H1 (cell line): Measurements from ENCODE around the gene RBBP9.

ENCODE experiments used
- CEBPB ChIP-seq: IDR thresholded peaks from 2 replicates; pipeline ENCODE4 v1.6.1; 2012; ENCODE audit warnings: low read depth, low read length
- CTCF ChIP-seq, 3 experiments: IDR thresholded peaks; 1 replicate in 2 of 3; 2 replicates in 1 of 3; pipeline versions ENCODE4 v1.5.1 to v1.6.1; 2011; ENCODE audit warnings: low read length in 3 of 3, mild to moderate bottlenecking in 3 of 3, inconsistent platforms in 2 of 3, low read depth in 1 of 3, moderate library complexity in 1 of 3; ENCODE audit not compliant: insufficient read depth in 1 of 3; ENCODE audit errors: control extremely low read depth in 1 of 3
- EZH2 ChIP-seq: fragments of 200-600 bp; sonication (generic); IDR thresholded peaks from 2 replicates; pipeline ENCODE4 v1.7.1; 2012; ENCODE audit warnings: low read depth, mild to moderate bottlenecking, moderate library complexity, low read length, inconsistent platforms; ENCODE audit not compliant: severe bottlenecking
- MAFK ChIP-seq: IDR thresholded peaks from 2 replicates; pipeline ENCODE4 v1.6.1; 2012; ENCODE audit warnings: low read depth, mild to moderate bottlenecking, improper control_type of control experiment, low read length
- NANOG ChIP-seq: IDR thresholded peaks from 2 replicates; pipeline ENCODE4 v1.6.1; 2011; ENCODE audit warnings: low read length, low read depth, mild to moderate bottlenecking, inconsistent platforms; ENCODE audit not compliant: insufficient read depth, poor library complexity, severe bottlenecking
- RAD21 ChIP-seq, 2 experiments: IDR thresholded peaks in 1 of 2; conservative IDR thresholded peaks in 1 of 2; 2 replicates each; pipeline ENCODE4 v1.6.1; 2011; ENCODE audit warnings: low read depth in 2 of 2, low read length in 2 of 2, improper control_type of control experiment in 1 of 2, inconsistent platforms in 1 of 2, mild to moderate bottlenecking in 1 of 2, moderate library complexity in 1 of 2
- TF ChIP-seq, protein P1 (sequence below): IDR thresholded peaks from 2 replicates; pipeline ENCODE4 v1.6.1; 2012; ENCODE audit warnings: inconsistent platforms

DNA sequence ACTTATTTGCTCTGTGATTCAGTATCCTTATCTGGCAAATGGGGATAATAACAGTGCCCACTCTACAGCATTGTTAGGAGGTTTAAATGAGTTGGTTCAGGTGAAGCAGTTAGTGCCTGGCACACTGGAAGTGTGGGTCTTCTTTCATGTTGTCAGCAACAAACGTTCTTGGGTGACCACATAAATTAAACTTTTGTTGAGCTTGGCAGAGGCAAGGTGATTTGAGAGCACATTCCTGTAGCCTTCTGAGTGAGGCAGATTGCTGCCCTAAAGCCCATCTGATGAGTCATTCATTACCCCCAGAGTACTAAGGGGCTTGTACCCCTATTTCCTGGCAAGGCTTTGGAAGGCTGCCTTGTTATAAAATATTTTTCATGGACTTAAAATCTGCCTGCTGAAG, 36.5 kb upstream of the RBBP9 start:
- TF ChIP-seq NANOG = no peak
- TF ChIP-seq, protein P1, sequence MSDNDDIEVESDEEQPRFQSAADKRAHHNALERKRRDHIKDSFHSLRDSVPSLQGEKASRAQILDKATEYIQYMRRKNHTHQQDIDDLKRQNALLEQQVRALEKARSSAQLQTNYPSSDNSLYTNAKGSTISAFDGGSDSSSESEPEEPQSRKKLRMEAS = no peak
- no peak for TF ChIP-seq EZH2
- no peak for TF ChIP-seq RAD21 (IDR thresholded peaks at IDR 0.05 in 1 of 2, conservative IDR thresholded peaks at IDR 0.05 in 1 of 2; ENCODE audit: low read depth in 2 of 2, low read length in 2 of 2)
- no peak for TF ChIP-seq CTCF (IDR thresholded peaks at IDR 0.05; ENCODE audit: control extremely low read depth in 1 of 3, insufficient read depth in 1 of 3, low read depth in 1 of 3, low read length in 3 of 3)
- no peak for TF ChIP-seq CEBPB
- no peak for TF ChIP-seq MAFK
